H1 (cell line): Measurements from ENCODE around the gene HERC4.

ENCODE experiments used
- CTCF ChIP-seq, 3 experiments: IDR thresholded peaks; 1 replicate in 2 of 3; 2 replicates in 1 of 3; pipeline versions ENCODE4 v1.5.1 to v1.6.1; 2011; ENCODE audit warnings: low read length in 3 of 3, mild to moderate bottlenecking in 3 of 3, inconsistent platforms in 2 of 3, low read depth in 1 of 3, moderate library complexity in 1 of 3; ENCODE audit not compliant: insufficient read depth in 1 of 3; ENCODE audit errors: control extremely low read depth in 1 of 3
- EZH2 ChIP-seq: fragments of 200-600 bp; sonication (generic); IDR thresholded peaks from 2 replicates; pipeline ENCODE4 v1.7.1; 2012; ENCODE audit warnings: low read depth, mild to moderate bottlenecking, moderate library complexity, low read length, inconsistent platforms; ENCODE audit not compliant: severe bottlenecking
- FOSL1 ChIP-seq: IDR thresholded peaks from 2 replicates; pipeline ENCODE4 v1.6.1; 2011; ENCODE audit warnings: mild to moderate bottlenecking, low read depth, low read length, moderate library complexity; ENCODE audit not compliant: insufficient read depth
- POLR2A ChIP-seq, 2 experiments: IDR thresholded peaks; 1 replicate in 1 of 2; 2 replicates in 1 of 2; pipeline ENCODE4 v1.6.1; 2011; ENCODE audit warnings: low read depth in 2 of 2, low read length in 2 of 2, mild to moderate bottlenecking in 2 of 2; ENCODE audit errors: control extremely low read depth in 1 of 2
- POLR2AphosphoS5 ChIP-seq: IDR thresholded peaks from 2 replicates; pipeline ENCODE4 v1.6.1; 2011; ENCODE audit warnings: low read depth, low read length
- RAD21 ChIP-seq, 2 experiments: IDR thresholded peaks in 1 of 2; conservative IDR thresholded peaks in 1 of 2; 2 replicates each; pipeline ENCODE4 v1.6.1; 2011; ENCODE audit warnings: low read depth in 2 of 2, low read length in 2 of 2, improper control_type of control experiment in 1 of 2, inconsistent platforms in 1 of 2, mild to moderate bottlenecking in 1 of 2, moderate library complexity in 1 of 2
- SIN3A ChIP-seq, 2 experiments: IDR thresholded peaks in 1 of 2; conservative IDR thresholded peaks in 1 of 2; 2 replicates each; pipeline ENCODE4 v1.6.1; 2011 to 2012; ENCODE audit warnings: low read length in 2 of 2, improper control_type of control experiment in 1 of 2, low read depth in 1 of 2, mild to moderate bottlenecking in 1 of 2
- TAF1 ChIP-seq: IDR thresholded peaks from 2 replicates; pipeline ENCODE4 v1.6.1; 2011; ENCODE audit warnings: mild to moderate bottlenecking, low read depth, low read length
- YY1 ChIP-seq: IDR thresholded peaks from 2 replicates; pipeline ENCODE4 v1.6.1; 2011; ENCODE audit warnings: low read depth, mild to moderate bottlenecking, low read length
- TF ChIP-seq, protein P1 (sequence below): IDR thresholded peaks from 2 replicates; pipeline ENCODE4 v1.6.1; 2012; ENCODE audit warnings: inconsistent platforms
- TF ChIP-seq, protein P2 (sequence below): IDR thresholded peaks from 2 replicates; pipeline ENCODE4 v1.6.1; 2012; ENCODE audit warnings: inconsistent platforms

DNA sequence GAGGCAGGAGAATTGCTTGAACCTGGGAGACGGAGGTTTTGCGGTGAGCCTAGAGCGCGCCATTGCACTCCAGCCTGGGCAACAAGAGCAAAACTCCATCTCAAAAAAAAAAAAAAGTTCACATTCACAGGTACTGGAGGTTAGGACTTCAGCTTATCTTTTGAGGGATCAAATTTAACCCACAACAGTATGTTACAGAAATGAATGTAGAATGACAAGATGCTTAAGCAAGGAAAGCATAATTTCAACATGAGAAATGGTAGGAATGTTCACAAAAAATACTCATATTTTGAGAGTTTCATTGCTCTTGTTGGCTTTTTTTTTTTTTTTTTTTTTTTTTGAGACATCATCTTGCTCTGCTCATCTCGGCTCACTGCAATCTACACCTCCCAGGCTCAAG, 1.9 kb upstream of the HERC4 start:
- TF ChIP-seq POLR2AphosphoS5 (no peak), CTCF (IDR thresholded peaks at IDR 0.05; ENCODE audit: control extremely low read depth in 1 of 3, insufficient read depth in 1 of 3, low read depth in 1 of 3, low read length in 3 of 3) (no peak), SIN3A (conservative IDR thresholded peaks at IDR 0.05 in 1 of 2, IDR thresholded peaks at IDR 0.05 in 1 of 2; ENCODE audit: low read depth in 1 of 2, low read length in 2 of 2) (no peak), FOSL1 (no peak), TAF1 (no peak), RAD21 (IDR thresholded peaks at IDR 0.05 in 1 of 2, conservative IDR thresholded peaks at IDR 0.05 in 1 of 2; ENCODE audit: low read depth in 2 of 2, low read length in 2 of 2) (no peak), POLR2A (IDR thresholded peaks at IDR 0.05; ENCODE audit: control extremely low read depth in 1 of 2, low read depth in 2 of 2, low read length in 2 of 2) (no peak), EZH2 (no peak), YY1 (no peak)
- TF ChIP-seq, protein P1, sequence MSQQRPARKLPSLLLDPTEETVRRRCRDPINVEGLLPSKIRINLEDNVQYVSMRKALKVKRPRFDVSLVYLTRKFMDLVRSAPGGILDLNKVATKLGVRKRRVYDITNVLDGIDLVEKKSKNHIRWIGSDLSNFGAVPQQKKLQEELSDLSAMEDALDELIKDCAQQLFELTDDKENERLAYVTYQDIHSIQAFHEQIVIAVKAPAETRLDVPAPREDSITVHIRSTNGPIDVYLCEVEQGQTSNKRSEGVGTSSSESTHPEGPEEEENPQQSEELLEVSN, result no peak
- TF ChIP-seq, protein P2, sequence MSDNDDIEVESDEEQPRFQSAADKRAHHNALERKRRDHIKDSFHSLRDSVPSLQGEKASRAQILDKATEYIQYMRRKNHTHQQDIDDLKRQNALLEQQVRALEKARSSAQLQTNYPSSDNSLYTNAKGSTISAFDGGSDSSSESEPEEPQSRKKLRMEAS, result no peak
